Measurements from ENCODE around the gene MAFG. TPM values are rescaled to one million over a fixed set of nuclear protein-coding genes. Genes with fewer than 3 reads are reported as not detected.

Gene MAFG
- total RNA-seq, 2 experiments from 2014 or later: 10.8 to 13.3 TPM

GRCh38 chr17:81939881-81940385 lies 12.4 kb upstream of the MAFG start:
- no peak overlapping the region for H3K27ac Mint-ChIP-seq
- ChIA-PET POLR2A (interaction anchor here (0.6 kb wide), 1 partner anchor 38 kb away, joined by 3 read pairs; the partner anchor contains the start of gene NPB), CTCF (interaction anchor here (1.9 kb wide), 1 partner anchor 20 kb away, joined by 4 read pairs; no protein-coding TSS in a partner anchor)
- peaks cover 0 to 9% of the 10 kb centered on the region in 2 experiments for H3K27me3 ChIP-seq (ENCODE audit: control insufficient read depth in 1 of 2, insufficient read depth in 2 of 2, low read length in 2 of 2)
- DNase-seq: no peak
- no peaks in the 10 kb centered on the region for H3K4me1 Mint-ChIP-seq (ENCODE audit: low read depth)
- intact Hi-C loops (cut with DNase I, micrococcal nuclease): no loop called here
- peak overlapping the region; percentile 38 for H3K4me3 Mint-ChIP-seq
- H3K9me3 Mint-ChIP-seq: no peaks in the 10 kb centered on the region
- H3K4me3 ChIP-seq (ENCODE audit: low read length): no peak overlapping the region
- H3K36me3 Mint-ChIP-seq (ENCODE audit: low read depth): no peaks in the 10 kb centered on the region
- peaks cover 16% of the 10 kb centered on the region for H3K4me1 ChIP-seq (ENCODE audit: insufficient read depth, low read length)
- no peak overlapping the region for H3K27ac ChIP-seq (ENCODE audit: low read depth in 1 of 2, low read length in 2 of 2)
- H3K9me3 ChIP-seq (ENCODE audit: control insufficient read depth in 1 of 2, insufficient read depth in 1 of 2, low read length in 2 of 2): peaks cover 0 to 11% of the 10 kb centered on the region in 2 experiments
- TF ChIP-seq CTCF (IDR thresholded peaks at IDR 0.05): no peak
- peaks cover 6% of the 10 kb centered on the region for H3K27me3 Mint-ChIP-seq
- no peaks in the 10 kb centered on the region for H3K36me3 ChIP-seq (ENCODE audit: insufficient read depth, low read length)
- ATAC-seq (ENCODE audit: poor library complexity): no peak

- POLR2A ChIA-PET: interaction anchor here (0.6 kb wide), 2 partner anchors 29 to 37 kb away, joined by 3 read pairs; partner anchors contain the start of gene NPB
- H3K27me3 Mint-ChIP-seq: peaks cover 6% of the 10 kb centered on the region
- no peaks in the 10 kb centered on the region for H3K4me1 Mint-ChIP-seq (ENCODE audit: low read depth)
- H3K36me3 Mint-ChIP-seq (ENCODE audit: low read depth): no peaks in the 10 kb centered on the region
- ATAC-seq (ENCODE audit: poor library complexity) (no peak), DNase-seq (no peak)
- no peak for TF ChIP-seq CTCF (IDR thresholded peaks at IDR 0.05)
- peaks cover 0 to 9% of the 10 kb centered on the region in 2 experiments for H3K27me3 ChIP-seq (ENCODE audit: control insufficient read depth in 1 of 2, insufficient read depth in 2 of 2, low read length in 2 of 2)
- no peaks in the 10 kb centered on the region for H3K36me3 ChIP-seq (ENCODE audit: insufficient read depth, low read length)
- no peak overlapping the region for H3K4me3 ChIP-seq (ENCODE audit: low read length)
- H3K9me3 Mint-ChIP-seq: no peaks in the 10 kb centered on the region
- H3K27ac Mint-ChIP-seq: no peak overlapping the region
- H3K9me3 ChIP-seq (ENCODE audit: control insufficient read depth in 1 of 2, insufficient read depth in 1 of 2, low read length in 2 of 2): peaks cover 0 to 11% of the 10 kb centered on the region in 2 experiments
- peaks cover 16% of the 10 kb centered on the region for H3K4me1 ChIP-seq (ENCODE audit: insufficient read depth, low read length)
- CTCF ChIA-PET: interaction anchor here (1.5 kb wide), 1 partner anchor 21 kb away, joined by 5 read pairs; no protein-coding TSS in a partner anchor
- no peak overlapping the region for H3K4me3 Mint-ChIP-seq
- intact Hi-C loops (cut with DNase I, micrococcal nuclease): no loop called here
- no peak overlapping the region for H3K27ac ChIP-seq (ENCODE audit: low read depth in 1 of 2, low read length in 2 of 2)
Measured at GRCh38 chr17:81939218-81939617, 11.7 kb upstream of the MAFG start.

- Mint-ChIP-seq H3K27me3 (peaks cover 20% of the 10 kb centered on the region), H3K27ac (no peak overlapping the region), H3K4me3 (peak overlapping the region; percentile 45), H3K9me3 (no peaks in the 10 kb centered on the region), H3K36me3 (ENCODE audit: low read depth) (no peaks in the 10 kb centered on the region), H3K4me1 (ENCODE audit: low read depth) (no peaks in the 10 kb centered on the region)
- intact Hi-C loops (cut with DNase I, micrococcal nuclease): no loop called here
- H3K9me3 ChIP-seq (ENCODE audit: control insufficient read depth in 1 of 2, insufficient read depth in 1 of 2, low read length in 2 of 2): no peaks in the 10 kb centered on the region
- ChIA-PET CTCF (interaction anchor here (1.2 kb wide), 1 partner anchor 95 kb away, joined by 4 read pairs; the partner anchor contains the start of gene RAC3), POLR2A (no interaction called here)
- H3K27ac ChIP-seq (ENCODE audit: low read depth in 1 of 2, low read length in 2 of 2): no peak overlapping the region
- ATAC-seq (ENCODE audit: poor library complexity): no peak
- no peak overlapping the region for H3K4me3 ChIP-seq (ENCODE audit: low read length)
- peaks cover 3% of the 10 kb centered on the region in 2 experiments for H3K27me3 ChIP-seq (ENCODE audit: control insufficient read depth in 1 of 2, insufficient read depth in 2 of 2, low read length in 2 of 2)
- DNase-seq: no peak
- H3K36me3 ChIP-seq (ENCODE audit: insufficient read depth, low read length): no peaks in the 10 kb centered on the region
- no peak for TF ChIP-seq CTCF (IDR thresholded peaks at IDR 0.05)
- peaks cover 16% of the 10 kb centered on the region for H3K4me1 ChIP-seq (ENCODE audit: insufficient read depth, low read length)
Measured at GRCh38 chr17:81935709-81936084, 8.2 kb upstream of the MAFG start.

Measured in CD4-positive, alpha-beta T cell (primary cell).